GM19438 (cell line): ENCODE results near the gene RHBDL3.
"Not testable (repeated sequence)": the region's sequence is repeated elsewhere in the genome, so short reads cannot be mapped to it uniquely, and the experiment has no call there.

Experiments
- ATAC-seq: cut with Tn5 transposase; IDR thresholded peaks from one replicate; pipeline ENCODE4 v1.9.1; 2021; ENCODE audit warnings: low read depth; ENCODE audit not compliant: unreplicated experiment

Gene RHBDL3

DNA sequence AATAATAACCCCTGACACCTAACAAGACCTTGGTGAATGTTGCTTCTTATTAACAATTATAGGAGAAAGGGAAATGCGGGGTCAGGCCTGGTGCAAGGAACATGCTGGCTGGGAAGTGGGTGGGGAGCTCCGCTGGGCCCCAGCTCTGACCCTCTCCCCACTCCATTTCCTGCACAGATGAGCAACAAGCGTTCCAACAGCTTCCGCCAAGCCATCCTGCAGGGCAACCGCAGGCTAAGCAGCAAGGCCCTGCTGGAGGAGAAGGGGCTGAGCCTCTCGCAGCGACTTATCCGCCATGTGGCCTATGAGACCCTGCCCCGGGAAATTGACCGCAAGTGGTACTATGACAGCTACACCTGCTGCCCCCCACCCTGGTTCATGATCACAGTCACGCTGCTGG, 23.0 kb downstream of the RHBDL3 start:
- no peak for ATAC-seq

- ATAC-seq, result no peak
These were observed 23.9 kb downstream of the RHBDL3 start for GRCh38 chr17:32289471-32290070.

- ATAC-seq, result no peak
These were observed 26.5 kb downstream of the RHBDL3 start for GRCh38 chr17:32292094-32292493.

- ATAC-seq, result no peak
These were observed 31.8 kb downstream of the RHBDL3 start for GRCh38 chr17:32297424-32297823.

GRCh38 chr17:32297860-32298259, 32.2 kb downstream of the RHBDL3 start:
- no peak for ATAC-seq

GRCh38 chr17:32298298-32298697, 32.7 kb downstream of the RHBDL3 start:
- no peak for ATAC-seq

DNA sequence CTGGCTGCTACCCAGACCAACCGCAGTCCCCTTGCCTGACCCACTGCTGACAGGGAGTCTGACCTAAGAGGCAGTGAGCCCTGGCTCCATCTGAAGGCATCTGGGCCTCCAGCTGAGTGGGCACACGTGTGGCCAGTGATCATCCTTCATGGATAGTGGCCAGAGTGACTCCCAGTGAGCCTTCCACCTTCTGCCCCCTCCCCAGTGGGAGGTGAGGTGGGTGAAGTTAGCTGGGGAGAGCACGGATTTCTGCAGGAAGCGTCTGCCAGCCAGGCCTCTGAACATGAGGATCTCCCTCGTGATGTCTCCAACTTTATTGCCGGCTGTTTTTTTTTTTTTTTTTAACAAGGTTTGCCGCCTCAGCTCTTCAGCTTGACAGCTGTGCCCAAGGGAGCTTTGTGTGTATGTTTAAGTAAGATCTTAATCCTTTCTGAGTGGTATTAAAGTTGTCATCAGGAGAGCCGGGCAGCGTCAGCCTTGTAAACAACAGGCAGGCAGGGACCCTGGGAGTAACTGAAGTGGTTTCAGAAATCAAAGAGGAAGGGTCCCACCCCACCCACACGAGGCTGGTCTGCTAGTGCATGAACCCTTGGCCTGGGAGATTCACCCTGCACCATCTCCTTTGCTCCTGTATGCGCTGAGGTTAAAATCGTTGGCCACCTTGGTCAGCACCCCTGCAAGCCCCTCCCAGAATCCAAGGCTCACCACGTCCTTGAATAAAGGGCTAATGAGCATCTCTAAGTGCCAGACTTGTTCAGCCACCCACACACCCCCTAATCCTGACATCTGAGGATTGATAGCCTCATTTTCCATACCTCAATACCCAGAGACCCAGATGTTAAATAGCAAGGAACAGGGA, 33.3 kb downstream of the RHBDL3 start:
- no peak for ATAC-seq

GRCh38 chr17:32299580-32300164, 34.0 kb downstream of the RHBDL3 start:
- no peak for ATAC-seq

DNA sequence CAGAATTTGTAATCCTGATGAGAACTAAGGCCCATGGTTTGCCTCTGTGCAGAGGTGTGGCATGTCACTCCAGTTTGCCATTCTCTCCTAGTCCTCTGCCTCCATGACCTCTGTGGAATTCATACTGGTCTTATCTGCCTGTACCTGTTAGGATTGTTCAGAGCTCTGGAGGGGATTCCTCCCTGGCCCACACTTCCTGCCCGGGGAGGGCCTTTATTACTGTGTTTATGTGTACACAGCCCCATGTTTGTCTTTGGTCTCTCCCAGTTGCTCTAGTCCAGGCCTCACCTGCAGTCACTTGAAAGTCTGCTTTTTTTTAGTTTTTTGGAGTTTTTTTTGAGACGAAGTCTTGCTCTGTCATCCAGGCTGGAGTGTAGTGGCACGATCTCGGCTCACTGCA, 36.4 kb downstream of the RHBDL3 start:
- ATAC-seq, result no peak

- ATAC-seq, result no peak
These were observed 37.4 kb downstream of the RHBDL3 start for GRCh38 chr17:32302860-32303649.

DNA sequence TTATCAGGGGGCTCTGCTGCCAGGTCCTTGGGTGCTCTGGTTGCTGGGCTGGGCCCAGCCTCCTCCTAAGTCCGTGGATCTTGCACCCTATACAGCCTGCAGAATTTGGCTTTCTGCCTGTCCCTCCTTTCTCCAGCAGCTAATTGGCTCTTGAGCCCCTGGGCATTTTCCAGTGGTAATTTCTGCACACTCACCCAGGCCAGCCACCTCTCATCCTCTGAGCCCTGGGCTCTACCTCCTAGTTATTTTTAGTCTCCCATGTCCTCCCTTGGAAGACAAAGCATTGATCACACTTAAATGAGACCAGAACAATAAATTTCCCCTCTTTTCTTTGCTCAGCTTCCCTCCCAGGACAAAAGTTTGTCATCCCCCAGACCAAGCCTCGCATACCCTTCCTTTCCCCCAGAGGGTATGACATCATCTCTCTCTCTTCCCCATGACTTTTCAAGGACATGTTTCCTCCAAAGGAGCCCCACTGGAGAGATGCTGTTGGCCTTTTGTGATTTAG, 38.2 kb downstream of the RHBDL3 start:
- ATAC-seq, result no peak

GRCh38 chr17:32305049-32305448, 39.4 kb downstream of the RHBDL3 start:
- ATAC-seq, result no peak

- no peak for ATAC-seq
These were observed 42.0 kb downstream of the RHBDL3 start for GRCh38 chr17:32307658-32308057.

GRCh38 chr17:32311028-32311536, 45.5 kb downstream of the RHBDL3 start:
- no peak for ATAC-seq

- no peak for ATAC-seq
These were observed 49.0 kb downstream of the RHBDL3 start for GRCh38 chr17:32314636-32315035.

DNA sequence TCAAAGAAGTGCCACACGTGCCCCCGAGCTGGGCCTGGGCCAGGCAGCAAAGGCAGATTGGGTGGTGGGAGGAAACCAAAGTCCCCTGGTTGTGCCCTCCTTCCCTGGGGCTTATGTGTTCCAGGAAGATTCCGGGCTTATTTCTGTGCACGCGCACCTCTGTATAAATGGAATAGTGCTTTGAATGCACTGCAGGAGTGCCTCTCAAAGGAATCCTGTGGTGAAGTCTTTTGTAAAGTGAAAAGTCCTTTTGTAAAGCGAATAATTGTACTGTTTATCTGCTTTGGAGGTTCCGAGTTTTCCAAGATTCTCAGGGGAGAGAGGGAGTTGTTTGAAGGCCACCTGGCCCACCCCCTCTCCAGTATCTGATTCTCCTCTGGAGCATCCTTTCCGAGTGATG, 49.5 kb downstream of the RHBDL3 start:
- no peak for ATAC-seq

- ATAC-seq, result not testable (repeated sequence)
These were observed 51.0 kb downstream of the RHBDL3 start for GRCh38 chr17:32316653-32317052.

DNA sequence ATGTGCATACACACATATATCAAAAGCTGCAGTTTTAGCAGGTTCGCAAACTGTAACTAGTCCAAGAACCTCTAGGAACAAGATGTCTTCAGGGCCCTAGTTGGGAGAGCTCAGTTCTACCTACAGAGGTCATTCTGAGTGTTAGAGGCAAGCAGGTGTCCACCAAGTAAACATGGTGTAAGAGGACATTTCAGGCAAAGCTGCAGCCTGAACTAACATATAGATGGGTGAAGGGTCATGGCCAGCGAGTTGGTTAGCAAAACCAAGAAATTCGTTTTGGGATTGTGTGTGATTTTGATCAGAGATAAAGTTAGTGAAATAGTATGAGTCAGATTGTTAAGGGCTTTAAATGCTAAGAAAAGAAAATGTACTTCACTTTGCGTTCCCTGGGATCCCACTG, 51.7 kb downstream of the RHBDL3 start:
- ATAC-seq, result no peak

DNA sequence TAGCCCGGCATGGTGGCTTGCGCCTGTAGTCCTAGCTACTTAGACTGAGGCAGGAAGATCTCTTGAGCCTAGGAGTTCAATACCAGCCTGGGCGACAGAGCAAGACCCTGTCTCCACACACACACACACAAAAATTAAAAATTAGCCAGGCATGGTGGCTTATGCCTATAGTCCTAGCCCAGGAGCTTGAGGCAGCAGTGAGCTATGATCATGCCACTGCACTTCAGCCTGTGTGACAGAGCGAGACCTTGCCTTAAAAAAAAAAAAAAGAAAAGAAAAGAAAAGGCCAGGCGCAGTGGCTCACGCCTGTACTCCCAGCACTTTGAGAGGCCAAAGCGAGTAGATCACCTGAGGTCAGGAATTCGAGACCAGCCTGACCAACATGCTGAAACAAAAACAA, 52.4 kb downstream of the RHBDL3 start:
- no peak for ATAC-seq

DNA sequence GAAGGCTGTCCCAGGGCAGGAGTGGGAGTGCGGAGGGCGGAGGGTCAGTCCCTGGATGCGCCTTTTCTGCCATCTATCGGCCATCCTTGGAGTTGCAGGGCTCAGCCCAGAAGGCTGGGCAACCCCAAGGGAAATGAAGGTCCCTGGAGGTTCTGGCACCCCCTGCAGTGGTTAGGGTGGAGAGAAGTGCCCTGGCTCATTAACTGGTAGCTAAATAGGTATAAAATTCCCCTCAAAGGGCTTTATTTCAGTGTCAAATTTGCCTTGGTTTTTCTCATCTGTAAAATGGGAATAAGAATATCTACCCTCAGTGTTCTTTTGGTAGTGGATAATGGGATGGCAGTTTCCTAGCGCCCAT, 53.9 kb downstream of the RHBDL3 start:
- no peak for ATAC-seq

- not testable (repeated sequence) for ATAC-seq
These were observed 54.4 kb downstream of the RHBDL3 start for GRCh38 chr17:32320080-32320479.
